ENCODE data around the gene PRCP.

Gene PRCP

DNA sequence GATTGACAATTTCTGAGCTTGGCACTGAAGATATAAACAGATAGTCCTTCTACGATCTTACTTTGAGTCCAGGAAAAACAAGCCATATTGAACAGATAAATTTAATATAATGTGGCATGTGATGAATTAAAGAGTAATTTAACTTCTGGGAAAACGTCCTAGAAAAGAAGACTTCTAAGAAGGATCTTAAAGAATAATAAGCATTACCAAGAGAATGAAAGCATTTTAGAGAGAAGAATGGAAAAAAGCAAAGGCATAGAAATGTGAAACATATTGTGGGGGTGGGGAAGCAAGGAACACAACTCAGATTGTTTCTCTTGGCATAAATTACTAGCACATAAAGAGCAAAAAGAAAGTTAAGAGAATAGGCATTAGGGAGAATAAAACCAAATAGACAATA is 6.7 kb upstream of the PRCP start:
- DNase-seq = no peak

DNA sequence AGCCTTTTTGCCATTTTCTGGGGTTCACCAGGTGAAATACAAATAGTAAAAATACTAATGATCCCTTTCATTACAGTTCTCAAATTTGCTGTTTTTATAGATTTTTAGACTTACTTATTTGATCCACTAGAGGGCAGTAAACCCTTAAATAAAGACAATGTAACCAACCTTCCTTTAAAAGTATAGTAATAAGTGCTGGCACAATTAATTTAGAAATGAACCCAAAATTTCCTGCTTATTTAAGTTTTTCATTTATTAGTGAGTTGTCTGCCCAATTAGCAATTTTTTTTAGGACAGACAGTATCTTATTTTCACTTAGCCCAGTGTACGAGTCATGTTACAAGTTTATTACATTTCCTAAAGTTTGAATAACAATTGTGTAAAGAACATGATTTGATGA is 6.0 kb upstream of the PRCP start:
- DNase-seq = peak; percentile 22

GRCh38 chr11:82903843-82904586 is 3.8 kb upstream of the PRCP start:
- no peak for DNase-seq

DNA sequence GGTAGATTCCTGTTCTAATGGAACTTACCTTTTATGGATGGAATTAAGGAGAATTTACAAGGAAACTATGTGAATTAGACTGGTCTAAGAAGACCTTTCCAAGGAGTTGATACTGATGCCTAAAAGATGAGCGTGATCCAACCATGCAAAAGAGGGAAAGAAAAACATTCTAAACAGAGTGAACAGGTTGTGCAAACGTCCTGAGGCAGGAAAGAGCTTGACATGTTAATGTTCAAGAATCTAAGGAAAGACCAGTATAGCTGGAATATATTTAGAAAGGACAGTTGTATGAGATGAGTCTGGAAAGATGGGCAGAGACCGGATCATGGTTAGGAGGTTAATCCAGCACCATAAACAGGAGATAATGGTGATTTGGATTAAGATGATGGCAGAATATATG is 2.6 kb upstream of the PRCP start:
- DNase-seq = no peak

- no peak for DNase-seq
These were observed 1.8 kb upstream of the PRCP start for GRCh38 chr11:82901922-82902485.

DNA sequence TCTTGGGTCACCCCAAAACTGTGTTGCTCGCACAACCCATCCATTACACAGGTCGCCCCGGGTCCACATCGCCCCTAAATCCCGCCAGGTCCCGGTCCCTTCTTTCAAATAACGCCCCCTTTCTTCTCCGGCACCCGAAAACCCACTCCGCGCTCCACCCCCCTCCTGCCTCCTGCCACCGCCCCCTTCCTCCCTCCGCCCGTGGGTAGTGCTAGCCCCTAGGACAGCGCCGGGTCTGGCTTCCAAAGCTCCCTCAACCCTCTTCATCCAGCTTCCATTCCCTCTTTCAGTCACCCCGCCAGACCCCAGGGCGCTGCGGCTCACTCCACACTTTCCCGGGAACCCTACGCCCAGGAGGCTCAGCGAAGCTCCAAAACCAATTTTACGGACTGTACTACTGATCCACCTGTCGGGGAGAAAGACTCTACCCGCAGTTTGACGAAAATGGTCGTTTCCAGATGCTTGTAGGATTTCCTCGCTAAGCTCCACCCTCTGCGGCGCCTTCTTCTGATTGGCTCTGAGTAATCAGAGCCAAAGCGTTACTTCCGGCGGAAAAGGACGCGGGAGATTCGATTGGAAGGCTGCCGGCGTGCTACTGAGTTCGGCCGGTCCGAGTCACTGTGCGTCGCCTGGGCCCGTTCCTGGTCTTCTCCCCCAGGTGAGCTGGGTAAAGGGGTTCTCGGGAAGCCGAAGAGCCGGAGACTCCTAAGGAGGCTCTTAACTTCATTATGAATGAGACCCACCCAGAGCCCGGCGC is 1.1 kb upstream of the PRCP start, which contains the start of gene DDIAS:
Gene DDIAS, plus strand, starts transcription at position 572 of the 757 bp plus-strand sequence. CDS start 13,003 bp downstream, outside the sequence.
- peak; percentile 99 for DNase-seq

DNA sequence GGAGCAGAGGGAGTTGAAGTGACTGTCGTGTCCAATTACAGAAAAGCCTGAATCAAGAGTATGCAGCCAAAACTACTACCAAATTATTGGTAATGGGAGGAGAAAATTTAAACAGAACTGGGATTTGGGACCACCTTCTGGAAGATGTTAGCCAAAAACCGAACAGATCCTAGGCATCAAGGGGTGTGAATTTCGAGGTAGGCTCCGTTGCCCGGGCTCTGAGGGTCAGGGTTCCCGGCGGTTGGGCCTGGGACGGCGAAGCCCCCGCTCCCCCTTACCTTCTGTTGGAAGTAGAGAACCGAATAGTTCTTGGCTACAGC is 313 bp downstream of the PRCP start:
- DNase-seq = no peak

DNA sequence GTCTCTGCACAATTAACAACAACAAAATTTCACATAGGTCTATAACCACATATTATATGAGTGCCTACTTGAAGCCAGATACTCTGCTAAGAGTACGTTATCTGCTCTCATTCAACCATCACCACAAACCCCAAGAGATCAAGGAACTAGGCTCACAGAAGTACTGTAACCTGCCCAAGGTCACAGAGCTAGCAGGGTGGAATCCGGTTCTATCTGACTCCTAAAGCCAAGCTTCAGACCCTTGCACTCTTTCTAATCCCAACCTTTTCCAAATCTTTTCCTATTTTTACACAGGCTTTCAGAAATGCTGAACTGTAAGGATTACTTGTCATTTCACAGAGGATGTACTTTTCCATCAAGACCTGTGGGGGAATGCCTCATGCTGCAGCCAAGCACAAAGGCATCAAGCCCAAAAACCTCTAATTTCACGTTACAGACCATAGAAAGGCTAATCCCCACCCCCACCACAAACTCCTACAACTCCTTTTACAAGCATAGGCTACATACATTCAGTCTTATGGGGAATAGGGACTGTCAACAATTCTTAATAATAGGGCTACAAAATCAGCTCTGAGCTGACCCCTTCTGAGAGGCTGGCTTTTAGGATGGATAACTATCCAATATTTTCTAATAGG is 927 bp downstream of the PRCP start:
- DNase-seq = no peak

DNA sequence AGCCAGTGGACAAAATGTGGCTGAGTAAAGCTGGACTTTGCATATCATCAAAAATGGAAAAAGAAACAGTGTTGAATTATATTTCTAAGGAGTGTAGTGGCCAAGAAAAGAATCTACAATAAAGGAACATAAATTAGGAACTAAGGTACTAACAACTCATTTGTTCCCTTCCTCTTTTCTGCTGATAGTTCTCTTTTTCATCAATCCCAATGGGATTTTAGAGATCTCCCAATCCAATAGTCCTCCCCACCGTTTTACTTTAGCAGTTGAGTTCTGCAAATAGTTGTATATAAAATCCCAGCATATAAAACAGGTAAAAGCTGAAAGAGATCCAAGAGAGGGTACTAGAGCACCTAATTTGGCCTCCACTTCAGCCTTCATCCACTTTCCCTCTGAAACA is 2.0 kb downstream of the PRCP start:
- DNase-seq = no peak

DNA sequence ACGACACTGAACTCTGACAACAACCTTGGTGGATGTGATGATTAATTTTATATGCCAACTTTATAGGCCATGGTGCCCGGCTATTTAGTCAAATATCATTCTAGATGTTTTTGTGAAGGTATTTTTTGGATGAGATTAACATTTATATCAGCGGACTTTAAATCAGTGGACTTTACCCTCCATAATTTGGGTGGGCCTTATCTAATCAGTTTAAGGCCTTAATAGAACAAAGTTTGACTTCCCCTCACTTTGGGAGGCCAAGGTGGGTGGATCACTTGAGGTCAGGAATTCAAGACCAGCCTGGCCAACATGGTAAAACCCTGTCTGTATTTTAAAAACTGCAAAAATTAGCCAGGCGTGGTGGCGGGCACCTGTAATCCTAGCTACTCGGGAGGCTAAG is 4.0 kb downstream of the PRCP start:
- no peak for DNase-seq

DNA sequence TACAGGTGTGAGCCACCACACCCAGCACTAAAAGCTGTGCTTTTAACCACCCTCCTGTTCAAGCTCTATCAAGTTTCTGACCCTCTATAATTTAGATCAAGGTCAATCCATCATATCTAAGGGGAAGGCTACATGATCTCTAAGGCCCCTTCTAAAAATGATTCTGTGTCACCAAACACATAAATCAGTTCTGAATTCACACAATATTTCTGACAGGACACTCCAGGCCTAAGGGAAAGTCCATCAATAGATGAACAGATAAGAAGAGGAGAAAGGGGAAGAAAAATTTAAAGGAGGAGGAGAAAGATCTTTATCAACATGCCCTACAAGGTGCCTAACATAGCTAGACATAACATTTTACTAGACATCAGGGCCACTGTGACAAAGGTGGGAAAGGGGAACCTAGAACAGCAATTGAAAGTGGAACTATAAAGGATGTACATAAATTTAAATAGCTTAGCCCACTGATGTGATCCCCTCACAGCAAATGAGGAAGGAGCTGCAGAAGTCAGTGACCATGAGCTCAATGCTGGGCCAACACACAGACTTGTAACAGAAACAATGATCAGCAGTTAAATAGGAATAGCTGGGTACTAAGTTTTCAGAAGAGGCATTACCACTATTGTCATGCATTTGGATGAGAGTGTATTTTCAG is 4.7 kb downstream of the PRCP start:
- DNase-seq = no peak

- DNase-seq = no peak
These were observed 7.5 kb downstream of the PRCP start for GRCh38 chr11:82892611-82893169.

GRCh38 chr11:82890936-82891335 is 9.3 kb downstream of the PRCP start:
- DNase-seq = no peak

GRCh38 chr11:82890002-82890341 is 10.3 kb downstream of the PRCP start:
- no peak for DNase-seq

DNA sequence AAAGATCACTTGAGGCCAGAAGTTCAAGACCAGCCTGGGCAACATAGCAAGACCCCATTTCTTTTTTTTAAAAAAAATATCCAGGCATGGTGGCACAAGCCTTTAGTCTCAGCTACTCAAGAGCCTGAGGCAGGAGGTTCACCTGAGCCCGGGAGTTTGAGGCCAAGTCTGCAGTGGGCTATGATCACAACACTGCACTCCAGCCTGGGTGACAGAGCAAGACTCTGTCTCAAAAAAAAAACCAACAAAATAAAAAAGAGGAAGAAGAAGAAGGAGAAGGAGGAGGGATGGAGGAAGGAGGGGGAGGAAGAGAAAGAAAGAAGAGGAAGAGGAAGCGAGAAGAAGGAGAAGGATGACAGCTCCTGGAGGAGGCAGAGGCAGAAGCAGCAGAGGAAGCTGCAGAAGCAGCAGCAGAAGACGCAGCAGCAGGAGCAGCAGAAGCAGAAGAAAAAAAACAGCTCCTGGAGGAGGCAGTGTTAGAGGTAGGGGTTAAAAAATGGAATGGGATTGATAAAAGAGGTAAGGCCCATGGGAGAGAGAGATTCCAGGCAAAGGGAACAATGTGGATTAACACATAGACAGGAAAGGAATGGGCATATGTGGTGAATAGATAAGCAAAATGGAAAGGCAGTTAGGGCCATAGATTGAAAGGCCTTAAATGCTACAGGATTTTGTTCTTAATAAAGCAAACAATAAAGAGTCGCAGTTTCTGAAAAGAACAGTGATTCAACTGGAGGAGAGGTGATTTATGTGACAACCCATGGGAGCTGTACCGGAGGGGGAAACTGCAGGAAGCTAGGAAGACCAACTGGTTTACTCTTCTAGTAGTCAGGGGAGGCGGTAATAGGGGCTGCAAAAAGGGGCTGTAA is 10.9 kb downstream of the PRCP start:
- DNase-seq = no peak

- DNase-seq = no peak
These were observed 16.4 kb downstream of the PRCP start for GRCh38 chr11:82883853-82884252.

DNA sequence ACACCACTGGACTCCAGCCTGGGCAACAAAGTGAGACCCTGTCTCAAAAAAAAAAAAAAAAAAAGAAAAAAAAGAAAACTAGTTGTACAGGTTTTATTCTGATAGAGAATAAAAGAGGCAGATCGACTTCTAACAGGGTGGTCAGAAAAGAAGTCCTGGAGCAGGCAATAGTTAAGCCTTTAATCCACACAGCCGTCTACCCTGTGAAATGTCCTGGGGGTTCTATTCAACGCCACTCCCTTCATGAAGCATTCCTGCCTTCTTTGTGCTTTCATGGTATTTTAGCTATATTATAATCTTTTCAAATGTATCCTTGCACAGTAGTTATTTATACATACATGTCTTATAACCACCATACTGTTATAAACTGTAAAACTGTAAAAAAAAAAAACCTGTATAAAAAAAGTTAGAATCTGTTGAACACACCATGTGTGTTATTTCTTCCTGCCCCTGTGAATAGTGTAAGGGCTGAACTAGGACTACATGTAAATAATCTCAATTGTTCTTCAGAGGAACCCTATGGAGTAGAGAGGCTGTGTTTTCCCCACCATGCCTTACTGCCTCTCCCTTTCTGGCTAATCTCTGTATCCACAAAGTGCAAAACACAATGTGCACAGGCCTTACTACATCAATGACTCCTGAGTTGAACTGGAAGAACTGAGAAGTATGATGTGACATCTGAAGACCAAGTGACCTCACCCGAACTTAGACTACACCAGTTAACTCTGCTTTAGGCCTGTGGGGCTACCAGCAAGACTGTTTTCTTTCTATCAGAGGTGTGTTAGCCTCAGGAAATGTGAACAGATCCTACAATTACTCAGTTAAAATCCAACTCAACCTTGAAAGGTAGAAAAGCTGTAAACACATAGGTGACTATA is 25.3 kb downstream of the PRCP start:
- no peak for DNase-seq

DNA sequence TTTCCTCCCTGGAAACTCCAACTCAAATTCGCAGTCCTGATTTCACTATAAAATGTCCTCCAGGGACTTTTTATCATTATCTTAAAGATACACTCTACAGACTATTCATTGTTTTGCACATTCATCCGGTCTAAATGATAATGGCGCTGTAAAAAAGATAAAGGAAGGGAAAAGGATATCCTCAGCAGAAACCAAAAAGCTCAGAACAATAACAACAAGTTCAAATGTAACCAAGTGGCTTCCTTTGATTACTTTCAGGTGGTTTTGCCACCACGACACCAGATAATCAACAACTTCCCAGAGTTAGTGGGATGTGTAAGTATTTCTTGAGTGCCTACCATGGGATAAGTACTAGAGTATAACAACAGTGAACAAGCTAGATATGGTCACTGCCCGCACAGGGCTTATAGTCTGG is 26.3 kb downstream of the PRCP start:
- DNase-seq = no peak

- no peak for DNase-seq
These were observed 27.7 kb downstream of the PRCP start for GRCh38 chr11:82872377-82873150.

DNA sequence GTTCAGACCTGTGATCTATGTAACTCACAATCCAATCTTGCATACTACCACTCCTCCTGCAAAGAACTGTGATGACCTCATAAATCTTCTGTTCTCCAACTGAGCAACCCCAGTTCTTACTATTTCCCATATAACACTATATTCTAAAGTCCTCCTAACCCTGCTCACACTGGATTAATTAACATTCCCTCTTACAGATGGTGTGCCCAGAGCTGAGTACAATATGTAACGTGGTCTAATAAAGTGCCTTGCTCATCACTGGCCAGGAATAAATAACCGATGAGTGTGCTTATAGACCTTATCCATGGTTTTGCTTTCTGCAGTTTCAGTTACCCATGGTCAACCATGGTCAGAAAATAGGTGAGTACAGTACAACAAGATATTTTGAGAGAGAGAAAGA is 28.6 kb downstream of the PRCP start:
- no peak for DNase-seq

Measured in COR-L47 (cell line).